Breast epithelium (tissue), 3 donors: ENCODE data around the gene RAMACL.

Source experiments
- CTCF ChIP-seq, 3 donors: fragments of 450-650 bp; IDR thresholded peaks; one replicate each; pipeline ENCODE4 v1.5.1; 2016 to 2017; ENCODE audit warnings: antibody characterized with exemption in 3 of 3, mild to moderate bottlenecking in 3 of 3, moderate library complexity in 3 of 3
- POLR2AphosphoS5 ChIP-seq, 3 donors: sonication (generic); formaldehyde crosslinking; IDR thresholded peaks; one replicate each; pipeline ENCODE4 v1.6.1; 2017; ENCODE audit warnings: antibody characterized with exemption in 3 of 3

DNA sequence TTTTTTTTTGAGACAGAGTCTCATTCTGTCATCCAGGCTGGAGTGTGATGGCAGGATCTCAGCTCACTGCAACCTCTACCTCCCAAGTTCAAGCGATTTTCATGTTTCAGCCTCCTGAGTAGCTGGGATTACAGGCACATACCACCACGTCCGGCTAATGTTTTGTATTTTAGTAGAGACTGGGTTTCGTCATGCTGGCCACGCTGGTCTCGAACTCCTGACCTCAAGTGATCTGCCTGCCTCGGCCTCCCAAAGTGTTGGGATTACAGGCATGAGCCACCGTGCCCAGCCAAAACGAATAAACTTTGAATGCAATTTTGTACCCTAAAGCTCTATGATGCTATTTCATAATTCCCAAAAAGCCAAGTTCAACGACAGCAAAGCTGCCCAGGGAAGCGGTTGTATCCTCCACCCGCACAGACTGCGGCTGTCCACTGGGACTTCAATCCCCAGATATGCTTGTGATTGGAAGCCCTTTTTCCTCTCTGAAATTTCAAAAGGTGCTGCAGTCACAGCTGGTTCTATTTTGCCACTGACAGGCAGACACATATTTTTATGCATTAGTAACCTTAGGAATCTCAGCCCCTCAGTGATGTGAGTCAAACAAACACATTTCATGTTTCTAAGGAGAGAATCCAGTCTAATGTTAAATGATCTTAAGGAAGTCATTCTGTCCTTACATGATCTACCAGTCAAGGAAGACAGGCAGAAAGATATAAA, 8.7 kb upstream of the RAMACL start:
- TF ChIP-seq CTCF (IDR thresholded peaks at IDR 0.05) (no peak), POLR2AphosphoS5 (IDR thresholded peaks at IDR 0.05) (peak in 1 of 3 donors; percentile 48)
